NCI-H1092 treated with DMSO at 0.1 percent for 48 hours (cell line): ENCODE measurements around the gene PRKCA.
A peak's percentile ranks its signal among the peaks of the same experiment; 100 is the strongest.

Source experiments
- DNase-seq: peaks from one replicate; lab custom pipeline; 2025; lab: John Stamatoyannopoulos, UW

Gene PRKCA

DNA sequence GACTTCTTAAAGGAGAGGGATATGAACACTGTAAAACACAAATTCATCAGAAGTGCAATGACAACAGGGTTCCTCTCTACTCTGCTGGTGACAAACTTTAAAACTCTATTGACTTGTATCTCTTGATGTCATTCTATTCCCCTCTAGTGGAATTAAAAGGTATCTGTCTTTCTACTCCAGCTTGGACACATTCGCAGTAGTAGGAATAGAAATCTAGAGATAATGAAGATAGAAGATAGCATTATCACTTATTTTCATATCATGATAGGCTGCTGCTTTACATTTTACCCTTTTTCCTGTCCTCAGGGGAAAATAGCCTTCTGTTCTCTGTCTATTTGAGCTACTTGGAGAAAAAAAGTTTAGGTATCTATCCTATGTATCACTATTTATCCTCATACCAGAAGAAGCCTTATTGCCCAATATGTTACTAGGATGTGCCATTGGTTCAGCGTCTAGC, 322.9 kb downstream of the PRKCA start:
- DNase-seq, result peak; percentile 23

DNA sequence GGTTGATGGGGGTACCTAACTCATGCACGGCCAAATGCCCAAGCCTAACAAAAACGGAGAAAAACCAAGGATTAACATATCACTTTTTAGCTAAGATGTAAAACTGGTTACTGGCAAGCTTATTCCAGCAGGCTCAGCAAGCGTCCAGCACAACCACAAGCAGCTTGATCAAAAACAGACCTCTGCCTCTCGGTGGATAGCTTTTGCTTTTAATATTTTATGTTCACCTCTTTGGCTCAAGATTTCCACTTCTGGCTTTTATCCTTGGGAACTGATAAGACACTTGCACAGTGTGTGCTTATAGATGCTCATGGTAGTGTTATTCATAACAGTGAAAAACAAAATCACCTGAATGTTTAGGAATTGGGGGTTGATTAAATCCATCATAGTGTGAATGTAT, 325.6 kb downstream of the PRKCA start:
- no peak for DNase-seq

DNA sequence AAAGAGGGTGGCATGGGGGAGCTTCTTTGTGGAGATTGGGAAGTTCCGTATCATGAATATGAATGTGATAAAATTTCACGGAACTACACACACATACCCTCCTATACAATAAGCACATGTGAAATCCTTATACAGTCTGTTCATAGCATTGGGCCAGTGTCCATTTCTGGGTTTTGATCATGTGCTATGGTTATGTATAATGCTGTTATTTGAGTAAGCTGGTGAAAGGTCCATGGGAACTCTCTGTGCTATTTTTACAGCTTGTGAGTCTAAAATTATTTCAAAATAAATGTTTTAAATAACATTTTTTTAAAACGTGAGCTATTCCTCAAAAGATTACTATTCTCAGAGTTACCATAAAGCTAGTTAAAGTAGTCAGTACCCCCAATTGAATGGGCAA, 327.3 kb downstream of the PRKCA start:
- DNase-seq, result no peak

DNA sequence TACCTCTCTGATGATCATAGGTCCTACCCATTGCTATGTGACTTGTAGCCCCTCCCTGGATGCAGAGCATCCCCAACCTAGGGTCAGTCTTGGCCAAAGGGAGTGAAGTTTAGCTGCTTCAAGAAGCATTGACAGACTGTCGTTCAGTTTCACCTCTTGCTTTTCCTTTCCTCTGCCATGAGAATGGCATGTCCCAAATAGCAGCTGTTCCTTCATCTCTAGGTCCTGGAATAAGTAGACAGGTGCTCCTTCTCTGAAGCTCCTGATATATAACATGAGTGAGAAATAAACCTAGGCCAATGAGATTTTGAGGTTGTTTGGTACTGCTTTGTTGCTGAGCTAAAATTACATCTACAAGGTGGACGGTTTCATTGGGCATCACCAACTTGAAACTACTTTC, 328.0 kb downstream of the PRKCA start:
- DNase-seq, result no peak

DNA sequence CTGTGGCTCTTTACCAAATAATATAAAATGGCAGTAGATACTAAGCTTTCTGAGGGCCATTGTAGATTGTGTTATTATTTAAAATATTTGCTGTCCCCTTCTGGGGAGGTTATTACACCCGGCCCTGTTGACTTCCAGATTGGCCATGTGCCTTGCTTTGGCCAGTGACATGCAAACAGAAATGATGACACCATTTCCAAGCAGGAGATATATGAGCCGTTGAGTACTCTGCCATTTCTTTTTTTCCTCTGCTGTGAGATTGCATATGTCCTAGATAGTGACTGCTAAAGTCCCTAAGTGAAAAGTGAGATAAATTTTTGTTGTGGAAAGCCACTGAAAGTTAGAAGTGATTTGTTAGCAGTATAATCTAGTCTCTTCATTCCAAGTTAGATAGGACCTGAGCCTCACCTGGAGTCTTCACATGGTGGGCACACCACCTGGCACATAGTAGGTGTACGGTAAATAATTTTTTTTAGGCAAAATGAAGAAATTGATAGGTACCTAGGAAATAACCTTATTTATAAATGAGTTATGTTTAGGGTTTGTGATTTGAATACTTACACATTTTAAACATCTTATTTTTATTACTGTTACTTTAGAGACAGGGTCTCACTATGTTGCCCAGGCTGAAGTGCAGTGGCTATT, 328.5 kb downstream of the PRKCA start:
- DNase-seq, result no peak

DNA sequence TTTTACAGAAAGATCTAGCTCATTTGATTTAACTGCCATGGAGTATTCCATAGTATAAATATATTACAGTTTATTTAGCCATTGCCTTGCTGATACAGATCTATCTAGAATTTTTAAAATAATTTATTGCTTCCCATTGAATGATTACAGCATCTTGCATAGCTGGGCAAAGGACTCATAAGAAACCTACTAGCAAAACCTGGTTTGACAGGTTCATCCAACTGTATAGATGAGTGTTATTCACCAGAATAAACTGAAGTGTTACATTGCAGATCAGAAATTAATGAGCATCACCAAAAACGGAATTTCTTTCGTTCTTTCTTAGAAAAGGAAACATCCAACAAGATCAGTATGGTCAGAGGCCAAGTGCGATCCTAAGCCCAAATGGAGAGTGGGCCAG, 330.3 kb downstream of the PRKCA start:
- no peak for DNase-seq

DNA sequence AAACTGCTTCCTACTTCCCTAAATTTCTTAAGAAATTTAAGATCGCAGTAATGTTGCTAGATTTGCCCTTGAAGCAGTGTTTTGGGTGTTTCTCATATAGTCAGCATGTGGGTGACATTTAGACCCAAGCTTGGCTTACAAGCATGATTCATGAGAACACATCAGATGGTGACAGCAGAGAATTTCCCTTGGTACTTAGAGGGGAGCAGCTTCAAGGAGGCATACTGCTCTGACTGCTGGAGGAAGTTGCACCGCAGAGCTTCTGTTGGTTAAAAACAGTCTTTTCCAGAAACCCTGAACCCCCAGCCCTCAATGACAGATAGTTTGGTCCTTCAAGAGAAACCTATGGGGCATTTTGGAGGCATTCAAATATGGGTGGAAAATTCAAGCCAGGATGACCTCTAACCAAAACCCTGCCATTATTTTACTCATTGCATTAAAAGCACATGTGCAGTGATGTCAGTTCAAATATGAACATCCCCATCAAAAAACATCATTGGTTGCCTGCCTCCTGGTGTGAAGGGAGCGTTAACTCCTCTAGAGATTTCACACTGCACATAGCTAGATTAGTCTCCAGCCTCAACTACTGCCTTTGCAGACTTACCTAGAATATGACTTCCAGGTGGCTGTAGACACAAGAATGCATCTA, 331.0 kb downstream of the PRKCA start:
- DNase-seq, result no peak

DNA sequence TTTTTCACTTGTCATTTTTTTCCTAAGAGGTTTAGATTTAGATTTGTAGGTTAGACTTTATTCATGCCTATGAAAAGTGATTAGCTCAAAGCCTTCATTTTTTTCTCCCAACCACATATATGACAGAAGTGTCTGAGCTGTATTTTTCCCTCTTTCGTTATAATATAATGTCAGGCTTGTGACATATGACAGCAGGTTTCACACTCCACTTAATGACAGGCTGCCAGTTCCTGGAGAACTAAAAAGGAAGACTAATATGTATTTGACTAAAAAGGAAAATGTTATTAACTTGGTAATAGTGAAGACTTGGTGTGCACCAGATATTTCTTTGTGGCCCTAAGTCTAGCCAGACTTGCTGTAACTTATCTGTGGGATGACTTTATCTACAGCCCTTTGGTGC, 331.8 kb downstream of the PRKCA start:
- DNase-seq, result no peak

DNA sequence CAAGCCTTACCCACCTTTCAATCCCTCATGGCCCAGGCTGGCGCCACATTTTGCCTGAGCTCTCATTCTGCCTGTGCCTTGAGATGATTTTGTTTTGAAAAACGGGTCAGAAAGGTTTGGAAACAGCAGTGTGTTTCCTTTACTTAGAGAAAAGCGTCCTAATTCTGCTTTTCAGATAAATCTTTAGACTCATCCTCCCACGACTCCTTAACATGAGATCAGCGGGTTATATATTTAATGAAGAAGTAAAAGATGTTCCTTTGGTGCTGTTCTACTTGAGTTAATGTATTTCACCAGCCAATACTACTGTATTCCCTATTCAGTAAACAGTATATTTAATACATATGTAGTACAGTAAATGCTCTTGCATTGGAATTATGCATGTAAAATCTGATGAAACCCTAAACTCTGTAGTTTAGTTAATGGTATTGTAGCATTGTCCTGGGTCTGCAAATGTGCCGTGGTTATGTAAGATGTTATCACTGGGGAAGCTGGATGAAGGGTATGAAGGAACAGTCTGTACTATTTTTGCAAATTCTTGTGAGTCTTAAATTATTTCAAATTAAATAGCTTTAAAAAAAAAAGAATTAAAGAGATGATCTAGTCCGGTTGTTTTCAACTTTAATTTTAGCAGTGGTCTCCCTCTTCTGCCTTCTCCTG, 333.1 kb downstream of the PRKCA start:
- no peak for DNase-seq

DNA sequence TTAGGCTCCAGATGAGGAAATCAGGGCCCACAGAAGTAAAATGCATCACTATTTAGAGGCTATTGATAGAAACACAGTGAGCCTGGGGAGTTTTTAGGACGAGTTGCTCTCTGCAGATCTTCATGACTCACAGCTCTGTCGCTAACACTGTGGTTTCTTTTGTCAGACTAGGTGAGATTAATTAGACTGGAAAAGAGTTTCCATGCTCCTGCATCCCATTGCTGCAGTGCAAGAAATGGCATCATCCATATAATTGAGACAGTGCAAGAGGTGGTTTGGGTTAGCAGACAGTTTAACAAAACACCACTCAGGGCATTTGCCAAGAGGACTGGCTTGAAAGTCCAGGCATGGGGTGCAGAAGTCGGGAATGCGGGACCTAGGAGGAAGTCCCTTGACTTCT, 333.7 kb downstream of the PRKCA start:
- no peak for DNase-seq

DNA sequence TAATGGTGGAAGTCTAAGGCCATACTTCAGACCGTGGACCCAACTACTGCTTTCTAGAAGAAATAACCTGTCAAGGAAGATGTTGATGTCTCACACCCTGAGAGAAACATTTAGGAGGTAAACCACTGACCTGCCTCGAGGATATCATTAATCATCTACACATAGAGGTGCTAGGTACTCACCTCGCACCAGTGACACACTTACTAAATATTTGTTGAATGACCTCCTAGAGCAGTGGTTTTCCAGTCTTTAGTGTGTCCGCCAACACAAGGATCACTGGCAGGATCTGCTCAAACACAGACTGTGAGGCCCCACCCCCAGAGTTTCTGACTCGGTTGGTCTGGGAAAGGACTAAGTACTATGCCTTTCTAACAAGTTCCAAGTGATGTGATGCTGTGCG, 335.1 kb downstream of the PRKCA start:
- DNase-seq, result no peak

DNA sequence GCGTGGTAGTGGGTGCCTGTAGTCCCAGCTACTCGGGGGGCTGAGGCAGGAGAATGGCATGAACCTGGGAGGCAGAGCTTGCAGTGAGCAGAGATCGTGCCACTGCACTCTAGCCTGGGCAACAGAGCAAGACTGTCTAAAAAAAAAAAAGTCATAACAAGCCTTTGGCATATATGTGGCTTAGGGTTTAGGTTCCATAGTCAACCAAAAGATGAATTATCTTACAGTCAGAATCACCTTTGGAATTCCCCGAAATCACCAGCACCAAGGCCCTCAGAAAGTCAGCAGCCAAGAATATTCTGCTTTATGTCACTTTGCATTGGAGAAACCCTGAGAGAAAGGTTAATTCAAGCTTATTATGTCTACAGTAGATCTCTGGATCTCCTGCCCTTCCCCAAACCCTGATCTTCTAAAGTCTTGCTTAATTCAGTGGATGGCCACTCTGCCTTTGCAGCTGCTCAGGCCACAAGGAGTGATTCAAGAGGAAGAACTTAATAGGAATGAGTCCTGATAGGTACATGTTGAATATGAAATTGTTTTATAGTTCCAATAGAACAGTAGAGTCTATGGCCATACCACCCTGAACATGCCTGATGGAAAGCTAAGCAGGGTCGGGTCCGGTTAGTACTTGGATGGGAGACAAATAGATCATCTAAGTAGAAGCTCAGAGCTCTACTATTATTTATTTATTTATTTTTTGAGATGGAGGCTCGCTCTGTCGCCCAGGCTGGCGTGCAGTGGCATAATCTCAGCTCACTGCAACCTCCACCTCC, 336.5 kb downstream of the PRKCA start:
- DNase-seq, result no peak

DNA sequence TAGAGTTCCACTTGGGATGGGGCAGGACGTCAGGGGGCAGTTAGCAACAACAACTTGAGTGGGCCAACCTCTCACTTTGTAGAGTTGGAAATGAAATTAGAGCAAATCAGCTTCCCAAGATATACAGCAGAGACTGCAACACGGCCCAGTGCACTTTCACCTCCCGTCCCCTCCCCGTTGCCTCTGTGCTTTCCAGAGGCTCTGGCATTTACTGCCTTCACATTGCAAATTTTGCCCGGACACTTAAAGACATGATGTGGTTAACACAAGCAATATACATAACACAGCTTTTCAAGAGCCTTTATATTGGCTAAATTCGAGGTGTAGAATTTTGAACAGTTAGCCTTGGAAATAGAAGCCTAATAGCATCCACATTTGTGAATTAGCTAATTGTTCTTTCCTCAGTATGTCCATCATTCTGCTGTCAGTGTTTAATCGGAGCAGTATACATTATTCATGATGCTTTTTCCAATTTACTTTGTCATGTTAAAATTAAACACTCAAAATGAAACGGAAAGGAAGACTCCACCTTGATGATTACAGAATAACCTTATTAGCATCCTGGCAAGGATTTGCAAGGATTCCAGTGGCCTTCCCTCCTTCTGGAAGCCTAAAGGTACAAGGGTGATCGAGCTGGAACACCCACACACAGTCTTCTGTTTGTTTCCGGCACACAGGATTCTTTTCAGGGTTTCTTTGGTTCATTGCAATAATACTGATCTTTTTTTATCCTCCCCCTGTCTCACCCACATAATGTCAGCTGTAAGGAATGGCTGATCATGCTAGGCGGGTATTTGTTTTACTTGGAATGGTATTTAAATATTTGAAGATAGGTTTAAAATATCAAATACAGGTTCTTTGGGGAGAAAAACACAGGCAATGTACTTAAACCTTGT, 341.6 kb downstream of the PRKCA start:
- no peak for DNase-seq

DNA sequence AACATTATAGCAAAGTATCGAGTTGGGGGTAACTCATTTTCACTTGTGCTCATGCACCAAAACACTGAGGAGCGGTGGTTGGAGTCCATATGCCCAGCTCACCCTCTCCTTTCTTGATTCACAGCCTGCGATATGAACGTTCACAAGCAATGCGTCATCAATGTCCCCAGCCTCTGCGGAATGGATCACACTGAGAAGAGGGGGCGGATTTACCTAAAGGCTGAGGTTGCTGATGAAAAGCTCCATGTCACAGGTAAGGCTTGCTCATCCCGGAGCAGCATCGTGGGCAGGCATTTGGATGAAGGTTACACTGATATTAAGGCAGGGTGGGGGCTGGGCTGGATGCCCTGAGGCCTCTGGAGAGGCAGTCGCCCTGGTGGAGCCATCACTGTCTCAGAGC, 342.8 kb downstream of the PRKCA start:
- DNase-seq, result no peak

DNA sequence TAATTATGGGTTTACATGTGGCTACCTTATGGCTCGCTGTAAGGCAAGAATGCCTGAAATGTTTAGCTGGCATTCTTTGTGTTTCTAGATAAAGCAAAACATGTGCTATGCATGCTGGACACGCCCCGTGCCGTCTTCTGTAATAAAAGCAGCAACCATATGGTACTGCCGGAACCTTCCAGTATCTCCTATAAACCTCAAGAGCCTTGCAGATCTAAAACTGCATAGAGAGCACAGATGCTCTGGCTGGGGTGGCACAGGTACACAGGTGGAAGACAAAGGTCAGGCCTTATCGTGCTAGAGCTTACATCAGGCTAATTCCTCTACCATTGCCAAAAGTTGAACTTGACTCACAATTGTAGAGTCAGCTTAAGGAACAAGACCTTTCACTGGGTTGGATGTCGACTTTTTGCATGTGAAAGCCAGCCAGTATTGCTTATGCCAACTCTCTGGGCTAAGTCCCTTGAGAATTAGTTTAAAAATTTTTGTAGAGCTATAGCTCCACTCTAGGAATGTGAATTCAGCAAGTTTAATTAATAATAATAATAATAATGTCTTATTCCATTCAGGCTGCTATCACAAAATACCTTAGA, 345.1 kb downstream of the PRKCA start:
- DNase-seq, result no peak

DNA sequence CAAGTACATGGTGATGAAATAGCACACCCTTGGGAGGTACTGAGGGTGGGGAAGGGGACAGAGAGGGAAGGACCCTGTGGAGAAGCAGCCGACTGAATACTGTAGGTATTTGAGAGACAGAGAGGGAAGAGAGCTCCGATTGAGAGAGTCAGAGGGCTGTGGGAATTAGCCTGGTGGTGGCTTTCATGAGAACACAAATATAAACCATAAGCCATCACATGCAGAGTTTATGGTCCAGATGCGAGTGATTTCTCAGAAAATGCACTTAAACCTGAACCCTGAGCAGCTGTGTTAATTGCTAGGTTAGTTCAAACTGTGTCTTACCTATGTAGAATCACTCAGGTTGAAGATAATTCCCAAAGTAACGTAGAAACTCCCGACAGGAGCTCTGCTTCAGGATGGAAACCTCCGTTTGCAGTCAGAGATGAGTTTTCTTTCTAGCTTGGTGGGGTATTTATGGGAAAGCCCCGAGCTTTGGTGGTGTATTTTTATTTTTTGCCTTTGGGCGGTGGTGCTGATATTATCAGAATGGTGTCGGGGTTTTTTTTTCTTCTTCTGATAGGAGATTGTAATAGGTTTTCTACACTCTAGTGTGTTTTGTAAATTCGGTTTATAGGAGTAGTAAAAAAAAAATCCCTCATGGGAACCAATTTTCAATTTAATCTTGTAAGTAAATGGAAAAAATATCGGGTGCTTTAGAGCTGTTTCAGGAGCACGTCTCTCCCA, 347.6 kb downstream of the PRKCA start:
- no peak for DNase-seq

DNA sequence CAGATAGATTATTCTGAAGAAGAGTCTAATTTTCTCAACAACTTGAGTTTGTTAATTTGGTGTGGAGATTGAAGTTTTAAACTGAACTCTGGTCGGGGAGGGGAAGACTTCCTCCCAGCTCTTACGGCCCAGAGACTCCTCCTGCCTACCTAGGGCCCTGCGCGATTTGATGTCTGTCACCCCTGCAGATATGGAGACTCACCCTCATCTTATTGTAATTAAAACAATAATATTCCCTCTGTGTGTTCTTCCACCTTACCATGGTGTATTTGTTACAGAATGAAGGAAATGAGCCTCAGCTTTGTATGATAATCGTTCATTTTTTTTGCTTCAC, 348.1 kb downstream of the PRKCA start:
- no peak for DNase-seq

DNA sequence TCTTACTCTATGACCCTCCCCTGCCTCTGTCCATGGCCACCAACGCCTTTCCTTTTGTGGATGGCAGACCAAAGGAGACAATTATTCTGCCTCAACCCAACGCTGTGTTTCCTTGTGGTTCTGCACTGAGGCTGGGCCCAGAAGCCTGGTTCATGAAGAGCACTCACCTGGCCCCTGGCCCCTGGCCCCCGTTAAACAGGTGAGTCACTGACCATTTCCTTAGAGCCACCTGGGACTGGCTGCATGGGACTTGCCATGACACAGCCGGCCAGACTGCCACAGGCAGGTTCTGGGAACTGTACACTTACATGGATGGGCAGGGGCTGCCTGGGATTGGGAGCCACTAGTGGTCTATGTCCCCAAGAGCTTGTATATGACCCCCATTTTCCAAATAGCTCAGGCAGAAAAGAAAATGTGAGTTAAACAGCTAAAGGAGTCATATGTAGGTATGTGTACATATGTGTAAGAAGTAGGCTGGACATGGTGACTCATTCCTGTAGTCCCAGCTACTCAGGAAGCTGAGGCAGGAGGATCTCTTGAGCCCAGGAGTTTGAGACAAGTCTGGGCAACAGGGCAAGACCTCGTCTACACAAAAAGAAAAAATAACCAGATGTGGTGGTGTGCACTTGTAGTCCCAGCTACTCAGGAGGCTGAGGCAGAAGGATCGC, 350.6 kb downstream of the PRKCA start:
- DNase-seq, result no peak

DNA sequence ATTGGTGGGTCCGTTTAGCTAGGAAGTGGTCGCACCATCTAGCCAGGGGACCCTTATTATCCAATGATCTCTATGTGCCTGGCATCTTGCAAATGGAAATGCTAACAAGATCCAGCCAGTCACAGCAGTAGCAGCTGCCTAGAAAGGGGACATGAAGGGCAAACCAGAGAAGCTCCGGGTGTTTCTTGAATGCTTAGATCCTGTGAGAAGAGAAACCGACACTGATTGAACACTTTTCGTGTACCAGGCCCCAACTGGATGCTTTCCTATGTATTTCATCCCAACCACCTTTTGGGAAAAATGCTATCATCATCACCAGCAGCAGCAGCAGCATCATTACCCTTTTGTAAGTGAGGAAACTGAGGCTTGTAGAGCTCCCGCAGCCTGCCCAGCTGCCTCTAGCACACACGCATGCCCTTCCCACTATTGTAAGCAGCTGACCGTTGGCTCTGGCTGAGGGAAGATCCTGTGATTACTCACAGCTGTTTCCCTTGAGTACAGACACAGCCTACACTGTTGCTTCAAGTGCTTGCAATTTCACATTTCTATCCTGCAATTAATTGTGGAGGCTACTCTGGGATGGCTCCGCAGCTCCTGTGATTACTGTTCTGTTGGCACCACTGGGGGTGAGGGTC, 351.8 kb downstream of the PRKCA start:
- DNase-seq, result no peak

DNA sequence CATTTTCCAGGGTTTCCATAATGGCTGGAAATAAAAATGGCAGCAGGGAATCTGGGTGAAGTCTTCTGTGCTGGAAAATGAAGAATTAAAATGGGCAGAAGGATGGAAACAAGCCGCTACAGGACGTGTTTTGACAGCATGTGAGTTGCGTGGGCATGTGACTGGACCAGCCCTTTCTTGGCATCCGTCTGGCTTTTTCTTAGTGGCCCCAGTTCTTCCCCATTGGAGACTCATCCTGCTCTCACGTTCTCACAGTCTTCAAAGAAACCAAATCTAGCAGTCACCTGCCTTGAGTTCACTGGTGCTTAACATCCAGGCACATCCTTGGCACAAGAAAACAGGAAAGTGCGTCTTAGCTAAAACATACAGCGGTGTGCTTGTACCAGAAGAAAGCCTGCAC, 352.4 kb downstream of the PRKCA start:
- no peak for DNase-seq
